Measurements from ENCODE around the gene CCDC14. TPM values are rescaled to one million over a fixed set of nuclear protein-coding genes. Genes with fewer than 3 reads are reported as not detected.

CCDC14 gene
- total and polyA plus RNA-seq, 2 of the 4 experiments (the other 2 are of a cell fraction) = 82.1 to 109 TPM

GRCh38 chr3:123919353-123919752 is 41.7 kb downstream of the CCDC14 start:
- Histone ChIP-seq H2AFZ (replicated peaks; ENCODE audit: low read length, poor library complexity) (no peak overlapping the region), H3K14ac (replicated peaks; ENCODE audit: low read depth, low read length) (no peak overlapping the region), H3K18ac (ENCODE audit: low read depth, low read length) (no peak overlapping the region), H3K9me3 (ENCODE audit: control insufficient read depth, insufficient read depth, low read length) (peaks cover 14% of the 10 kb centered on the region; the same call in 1 of the 2 replicates), H3K4me1 (ENCODE audit: control insufficient read depth, insufficient read depth, low read length) (no peaks in the 10 kb centered on the region), H3K27ac (ENCODE audit: insufficient read depth, low read length) (no peak overlapping the region), H3K79me1 (ENCODE audit: low read depth in 1 of 2, low read length in 2 of 2) (peaks cover 15 to 18% of the 10 kb centered on the region in 2 experiments), H2BK15ac (ENCODE audit: low read depth, low read length) (no peak overlapping the region), H3K56ac (ENCODE audit: extremely low read depth, insufficient read depth, low read length) (no peak overlapping the region), H2BK120ac (ENCODE audit: low read depth, low read length) (no peak overlapping the region), H2BK5ac (ENCODE audit: low read depth, low read length, poor library complexity, severe bottlenecking) (no peak overlapping the region), H3K4me2 (ENCODE audit: low read depth, low read length) (no peak overlapping the region), H2BK20ac (ENCODE audit: low read depth, low read length) (no peak overlapping the region), H2AK9ac (replicated peaks; ENCODE audit: low read depth, low read length, poor library complexity) (no peak overlapping the region), H4K20me1 (ENCODE audit: insufficient read depth, low read length) (no peaks in the 10 kb centered on the region), H3K27me3 (ENCODE audit: control insufficient read depth, insufficient read depth, low read length) (no peaks in the 10 kb centered on the region), H4K91ac (ENCODE audit: insufficient read depth, low read depth, low read length) (no peak overlapping the region), H4K5ac (ENCODE audit: low read depth, low read length) (no peak overlapping the region), H4K8ac (ENCODE audit: low read depth in 2 of 2, low read length in 2 of 2) (no peak overlapping the region), H3K9ac (ENCODE audit: low read depth, low read length) (no peak overlapping the region), H3K4ac (ENCODE audit: low read depth, low read length) (no peak overlapping the region), H3K9me1 (ENCODE audit: insufficient read depth, low read length) (peaks cover 13% of the 10 kb centered on the region; the same call in 1 of the 2 replicates), H3K4me3 (ENCODE audit: insufficient read depth, low read depth, low read length) (no peak overlapping the region), H3K36me3 (ENCODE audit: control insufficient read depth, insufficient read depth, low read length) (peaks cover 23% of the 10 kb centered on the region), H3K23ac (ENCODE audit: low read depth, low read length) (no peak overlapping the region), H2AK5ac (ENCODE audit: low read depth, low read length) (no peak overlapping the region)
- no TSS peak for BruUV-seq (replicated peaks)
- no peak for TF ChIP-seq RFX5 (IDR thresholded peaks at IDR 0.05; ENCODE audit: low read depth, low read length)
- TF ChIP-seq CHD1 (IDR thresholded peaks at IDR 0.05; ENCODE audit: low read depth, low read length) = no peak
- no peak for TF ChIP-seq POLR2A (IDR thresholded peaks at IDR 0.05; ENCODE audit: low read depth, low read length)
- TF ChIP-seq MXI1 (IDR thresholded peaks at IDR 0.05; ENCODE audit: borderline replicate concordance, low read depth, low read length) = no peak
- TF ChIP-seq NFE2L2 (IDR thresholded peaks at IDR 0.05; ENCODE audit: low read depth, low read length) = no peak
- TF ChIP-seq, protein P1, sequence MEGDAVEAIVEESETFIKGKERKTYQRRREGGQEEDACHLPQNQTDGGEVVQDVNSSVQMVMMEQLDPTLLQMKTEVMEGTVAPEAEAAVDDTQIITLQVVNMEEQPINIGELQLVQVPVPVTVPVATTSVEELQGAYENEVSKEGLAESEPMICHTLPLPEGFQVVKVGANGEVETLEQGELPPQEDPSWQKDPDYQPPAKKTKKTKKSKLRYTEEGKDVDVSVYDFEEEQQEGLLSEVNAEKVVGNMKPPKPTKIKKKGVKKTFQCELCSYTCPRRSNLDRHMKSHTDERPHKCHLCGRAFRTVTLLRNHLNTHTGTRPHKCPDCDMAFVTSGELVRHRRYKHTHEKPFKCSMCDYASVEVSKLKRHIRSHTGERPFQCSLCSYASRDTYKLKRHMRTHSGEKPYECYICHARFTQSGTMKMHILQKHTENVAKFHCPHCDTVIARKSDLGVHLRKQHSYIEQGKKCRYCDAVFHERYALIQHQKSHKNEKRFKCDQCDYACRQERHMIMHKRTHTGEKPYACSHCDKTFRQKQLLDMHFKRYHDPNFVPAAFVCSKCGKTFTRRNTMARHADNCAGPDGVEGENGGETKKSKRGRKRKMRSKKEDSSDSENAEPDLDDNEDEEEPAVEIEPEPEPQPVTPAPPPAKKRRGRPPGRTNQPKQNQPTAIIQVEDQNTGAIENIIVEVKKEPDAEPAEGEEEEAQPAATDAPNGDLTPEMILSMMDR (conservative IDR thresholded peaks at IDR 0.05; ENCODE audit: low read depth, low read length) = no peak
- TF ChIP-seq MAFK (IDR thresholded peaks at IDR 0.05; ENCODE audit: low read depth, low read length) = no peak
- TF ChIP-seq MAZ (IDR thresholded peaks at IDR 0.05; ENCODE audit: borderline replicate concordance, low read depth, low read length) = no peak
- no peak for TF ChIP-seq ELK1 (IDR thresholded peaks at IDR 0.05; ENCODE audit: borderline replicate concordance, low read depth, low read length)
- TF ChIP-seq SMC3 (IDR thresholded peaks at IDR 0.05; ENCODE audit: low read depth, low read length) = no peak
- no peak for TF ChIP-seq FOS (IDR thresholded peaks at IDR 0.05; ENCODE audit: low read depth, low read length)
- TF ChIP-seq RCOR1 (IDR thresholded peaks at IDR 0.05; ENCODE audit: insufficient replicate concordance, low read length) = no peak
- no peak for TF ChIP-seq RAD21 (IDR thresholded peaks at IDR 0.05; ENCODE audit: low read length)
- TF ChIP-seq, protein P2, sequence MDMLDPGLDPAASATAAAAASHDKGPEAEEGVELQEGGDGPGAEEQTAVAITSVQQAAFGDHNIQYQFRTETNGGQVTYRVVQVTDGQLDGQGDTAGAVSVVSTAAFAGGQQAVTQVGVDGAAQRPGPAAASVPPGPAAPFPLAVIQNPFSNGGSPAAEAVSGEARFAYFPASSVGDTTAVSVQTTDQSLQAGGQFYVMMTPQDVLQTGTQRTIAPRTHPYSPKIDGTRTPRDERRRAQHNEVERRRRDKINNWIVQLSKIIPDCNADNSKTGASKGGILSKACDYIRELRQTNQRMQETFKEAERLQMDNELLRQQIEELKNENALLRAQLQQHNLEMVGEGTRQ (IDR thresholded peaks at IDR 0.05; ENCODE audit: low read depth, low read length) = no peak
- no peak for TF ChIP-seq CEBPB (IDR thresholded peaks at IDR 0.05; ENCODE audit: low read depth, low read length)
- ChIA-PET POLR2A (ENCODE audit: unreplicated experiment) (no interaction called here), CTCF (no interaction called here)
- in situ Hi-C loops (cut with MboI; ENCODE audit: low sequenced_read_pairs) (no loop called here), dilution Hi-C loops (cut with HindIII; ENCODE audit: low sequenced_read_pairs, unreplicated experiment) (no loop called here), intact Hi-C loops (cut with micrococcal nuclease) (no loop called here)
- WGBS, 2 experiments (ENCODE audit: extremely low coverage in 2 of 2, insufficient read length in 1 of 2) = 89% methylated on average over 3 of the region's 3 CpGs; no CpG with 5 or more reads in 1 of the 2 experiments
- DNase-seq (no peak), ATAC-seq (ENCODE audit: low read depth) (no peak)
